WTC11 (cell line): Measurements from ENCODE around the gene CIAO2A.

Experiments
- ESRRA ChIP-seq: sonication (generic); formaldehyde crosslinking; IDR thresholded peaks from 2 replicates; pipeline ENCODE4 v1.8.1; 2022; ENCODE audit warnings: mild to moderate bottlenecking, missing genetic modification reagents, borderline replicate concordance
- GRHL2 ChIP-seq: fragments of 250-450 bp; sonication (Bioruptor Pico); IDR thresholded peaks from 2 replicates; pipeline ENCODE4 v1.8.0; 2022; ENCODE audit warnings: mild to moderate bottlenecking, moderate library complexity; ENCODE audit not compliant: insufficient replicate concordance, severe bottlenecking
- KAT7 ChIP-seq: sonication (generic); formaldehyde crosslinking; IDR thresholded peaks from 2 replicates; pipeline ENCODE4 v1.8.1; 2023; ENCODE audit warnings: missing genetic modification reagents, mild to moderate bottlenecking, borderline replicate concordance
- SMAD3 ChIP-seq: sonication (generic); formaldehyde crosslinking; IDR thresholded peaks from 2 replicates; pipeline ENCODE4 v1.8.0; 2022; ENCODE audit warnings: missing genetic modification reagents, mild to moderate bottlenecking, borderline replicate concordance
- SOX15 ChIP-seq: fragments of 250-450 bp; sonication (Bioruptor Pico); IDR thresholded peaks from 2 replicates; pipeline ENCODE4 v1.9.0; 2021; ENCODE audit warnings: mild to moderate bottlenecking
- ZBTB21 ChIP-seq: sonication (generic); formaldehyde crosslinking; IDR thresholded peaks from 2 replicates; pipeline ENCODE4 v1.8.1; 2023; ENCODE audit warnings: mild to moderate bottlenecking, missing genetic modification reagents, borderline replicate concordance
- TF ChIP-seq, protein P1 (sequence below): fragments of 200-600 bp; IDR thresholded peaks from 2 replicates; pipeline ENCODE4 v1.8.0; 2022; ENCODE audit warnings: antibody characterized with exemption
- TF ChIP-seq, protein P2 (sequence below): sonication (generic); formaldehyde crosslinking; IDR thresholded peaks from 2 replicates; pipeline ENCODE4 v1.8.1; 2023; ENCODE audit warnings: mild to moderate bottlenecking, missing genetic modification reagents
- TF ChIP-seq, protein P3 (sequence below): sonication (generic); formaldehyde crosslinking; conservative IDR thresholded peaks from 2 replicates; pipeline ENCODE4 v1.8.1; 2022; ENCODE audit warnings: mild to moderate bottlenecking, missing genetic modification reagents
- TF ChIP-seq, protein P4 (sequence below): sonication (generic); formaldehyde crosslinking; IDR thresholded peaks from 2 replicates; pipeline ENCODE4 v1.8.0; 2023; ENCODE audit warnings: mild to moderate bottlenecking, missing genetic modification reagents
- TF ChIP-seq, protein P5 (sequence below): fragments of 250-450 bp; sonication (Bioruptor Pico); IDR thresholded peaks from 2 replicates; pipeline ENCODE4 v1.8.0; 2021; ENCODE audit warnings: mild to moderate bottlenecking
- TF ChIP-seq, protein P6 (sequence below): sonication (generic); formaldehyde crosslinking; IDR thresholded peaks from 2 replicates; pipeline ENCODE4 v1.8.1; 2022; ENCODE audit warnings: low read depth, missing genetic modification reagents, borderline replicate concordance

DNA sequence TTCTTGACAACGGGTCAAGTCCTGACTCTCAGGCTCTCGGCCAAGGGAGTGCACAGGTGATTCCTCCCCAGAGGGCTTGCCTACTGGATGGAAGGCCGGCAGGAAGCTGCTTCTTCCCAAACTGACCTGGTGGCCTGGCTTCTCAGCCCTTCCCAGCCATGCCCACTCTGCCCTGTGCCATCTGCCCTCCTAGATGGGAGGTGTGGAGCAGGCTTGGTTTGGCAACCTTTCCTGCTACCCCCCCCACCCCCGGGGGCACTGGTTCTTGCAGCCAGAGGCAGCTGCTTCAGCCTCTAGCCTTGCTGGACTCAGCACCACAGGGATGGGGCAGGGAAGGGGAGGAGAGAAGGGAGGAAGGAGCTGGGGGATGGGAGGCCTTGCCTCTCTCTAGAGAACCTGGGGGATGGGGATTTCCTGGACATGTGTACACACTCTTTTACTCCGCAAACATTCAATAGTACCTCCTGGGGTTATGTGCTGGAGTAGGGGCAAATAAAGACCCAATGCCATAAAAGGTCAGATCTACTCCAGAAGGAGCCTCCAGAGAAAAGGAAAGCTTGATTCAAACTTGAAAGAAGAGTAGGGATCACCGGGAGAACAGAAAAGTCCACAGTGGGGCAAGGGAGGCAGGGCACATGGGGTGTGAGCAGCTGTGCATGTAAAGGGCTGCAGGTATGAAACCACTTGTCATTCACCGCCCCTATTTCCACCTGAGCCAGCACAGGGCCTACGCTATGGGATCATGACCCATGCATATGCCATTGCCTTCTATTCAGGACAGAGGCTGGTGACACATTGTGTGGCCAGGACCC lies 43.2 kb downstream of the CIAO2A start:
- TF ChIP-seq, protein P1, sequence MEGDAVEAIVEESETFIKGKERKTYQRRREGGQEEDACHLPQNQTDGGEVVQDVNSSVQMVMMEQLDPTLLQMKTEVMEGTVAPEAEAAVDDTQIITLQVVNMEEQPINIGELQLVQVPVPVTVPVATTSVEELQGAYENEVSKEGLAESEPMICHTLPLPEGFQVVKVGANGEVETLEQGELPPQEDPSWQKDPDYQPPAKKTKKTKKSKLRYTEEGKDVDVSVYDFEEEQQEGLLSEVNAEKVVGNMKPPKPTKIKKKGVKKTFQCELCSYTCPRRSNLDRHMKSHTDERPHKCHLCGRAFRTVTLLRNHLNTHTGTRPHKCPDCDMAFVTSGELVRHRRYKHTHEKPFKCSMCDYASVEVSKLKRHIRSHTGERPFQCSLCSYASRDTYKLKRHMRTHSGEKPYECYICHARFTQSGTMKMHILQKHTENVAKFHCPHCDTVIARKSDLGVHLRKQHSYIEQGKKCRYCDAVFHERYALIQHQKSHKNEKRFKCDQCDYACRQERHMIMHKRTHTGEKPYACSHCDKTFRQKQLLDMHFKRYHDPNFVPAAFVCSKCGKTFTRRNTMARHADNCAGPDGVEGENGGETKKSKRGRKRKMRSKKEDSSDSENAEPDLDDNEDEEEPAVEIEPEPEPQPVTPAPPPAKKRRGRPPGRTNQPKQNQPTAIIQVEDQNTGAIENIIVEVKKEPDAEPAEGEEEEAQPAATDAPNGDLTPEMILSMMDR = no peak
- TF ChIP-seq, protein P2, sequence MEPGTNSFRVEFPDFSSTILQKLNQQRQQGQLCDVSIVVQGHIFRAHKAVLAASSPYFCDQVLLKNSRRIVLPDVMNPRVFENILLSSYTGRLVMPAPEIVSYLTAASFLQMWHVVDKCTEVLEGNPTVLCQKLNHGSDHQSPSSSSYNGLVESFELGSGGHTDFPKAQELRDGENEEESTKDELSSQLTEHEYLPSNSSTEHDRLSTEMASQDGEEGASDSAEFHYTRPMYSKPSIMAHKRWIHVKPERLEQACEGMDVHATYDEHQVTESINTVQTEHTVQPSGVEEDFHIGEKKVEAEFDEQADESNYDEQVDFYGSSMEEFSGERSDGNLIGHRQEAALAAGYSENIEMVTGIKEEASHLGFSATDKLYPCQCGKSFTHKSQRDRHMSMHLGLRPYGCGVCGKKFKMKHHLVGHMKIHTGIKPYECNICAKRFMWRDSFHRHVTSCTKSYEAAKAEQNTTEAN (CRISPR knock-in tag) = no peak
- TF ChIP-seq, protein P3, sequence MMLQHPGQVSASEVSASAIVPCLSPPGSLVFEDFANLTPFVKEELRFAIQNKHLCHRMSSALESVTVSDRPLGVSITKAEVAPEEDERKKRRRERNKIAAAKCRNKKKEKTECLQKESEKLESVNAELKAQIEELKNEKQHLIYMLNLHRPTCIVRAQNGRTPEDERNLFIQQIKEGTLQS (CRISPR knock-in tag) = no peak
- no peak for TF ChIP-seq ZBTB21 (CRISPR knock-in tag)
- TF ChIP-seq, protein P4, sequence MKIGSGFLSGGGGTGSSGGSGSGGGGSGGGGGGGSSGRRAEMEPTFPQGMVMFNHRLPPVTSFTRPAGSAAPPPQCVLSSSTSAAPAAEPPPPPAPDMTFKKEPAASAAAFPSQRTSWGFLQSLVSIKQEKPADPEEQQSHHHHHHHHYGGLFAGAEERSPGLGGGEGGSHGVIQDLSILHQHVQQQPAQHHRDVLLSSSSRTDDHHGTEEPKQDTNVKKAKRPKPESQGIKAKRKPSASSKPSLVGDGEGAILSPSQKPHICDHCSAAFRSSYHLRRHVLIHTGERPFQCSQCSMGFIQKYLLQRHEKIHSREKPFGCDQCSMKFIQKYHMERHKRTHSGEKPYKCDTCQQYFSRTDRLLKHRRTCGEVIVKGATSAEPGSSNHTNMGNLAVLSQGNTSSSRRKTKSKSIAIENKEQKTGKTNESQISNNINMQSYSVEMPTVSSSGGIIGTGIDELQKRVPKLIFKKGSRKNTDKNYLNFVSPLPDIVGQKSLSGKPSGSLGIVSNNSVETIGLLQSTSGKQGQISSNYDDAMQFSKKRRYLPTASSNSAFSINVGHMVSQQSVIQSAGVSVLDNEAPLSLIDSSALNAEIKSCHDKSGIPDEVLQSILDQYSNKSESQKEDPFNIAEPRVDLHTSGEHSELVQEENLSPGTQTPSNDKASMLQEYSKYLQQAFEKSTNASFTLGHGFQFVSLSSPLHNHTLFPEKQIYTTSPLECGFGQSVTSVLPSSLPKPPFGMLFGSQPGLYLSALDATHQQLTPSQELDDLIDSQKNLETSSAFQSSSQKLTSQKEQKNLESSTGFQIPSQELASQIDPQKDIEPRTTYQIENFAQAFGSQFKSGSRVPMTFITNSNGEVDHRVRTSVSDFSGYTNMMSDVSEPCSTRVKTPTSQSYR = no peak
- TF ChIP-seq ESRRA (CRISPR knock-in tag) = no peak
- no peak for TF ChIP-seq SMAD3
- no peak for TF ChIP-seq SOX15 (CRISPR knock-in tag)
- TF ChIP-seq KAT7 = no peak
- TF ChIP-seq GRHL2 (CRISPR knock-in tag) = no peak
- TF ChIP-seq, protein P5, sequence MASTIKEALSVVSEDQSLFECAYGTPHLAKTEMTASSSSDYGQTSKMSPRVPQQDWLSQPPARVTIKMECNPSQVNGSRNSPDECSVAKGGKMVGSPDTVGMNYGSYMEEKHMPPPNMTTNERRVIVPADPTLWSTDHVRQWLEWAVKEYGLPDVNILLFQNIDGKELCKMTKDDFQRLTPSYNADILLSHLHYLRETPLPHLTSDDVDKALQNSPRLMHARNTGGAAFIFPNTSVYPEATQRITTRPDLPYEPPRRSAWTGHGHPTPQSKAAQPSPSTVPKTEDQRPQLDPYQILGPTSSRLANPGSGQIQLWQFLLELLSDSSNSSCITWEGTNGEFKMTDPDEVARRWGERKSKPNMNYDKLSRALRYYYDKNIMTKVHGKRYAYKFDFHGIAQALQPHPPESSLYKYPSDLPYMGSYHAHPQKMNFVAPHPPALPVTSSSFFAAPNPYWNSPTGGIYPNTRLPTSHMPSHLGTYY = no peak
- TF ChIP-seq, protein P6, sequence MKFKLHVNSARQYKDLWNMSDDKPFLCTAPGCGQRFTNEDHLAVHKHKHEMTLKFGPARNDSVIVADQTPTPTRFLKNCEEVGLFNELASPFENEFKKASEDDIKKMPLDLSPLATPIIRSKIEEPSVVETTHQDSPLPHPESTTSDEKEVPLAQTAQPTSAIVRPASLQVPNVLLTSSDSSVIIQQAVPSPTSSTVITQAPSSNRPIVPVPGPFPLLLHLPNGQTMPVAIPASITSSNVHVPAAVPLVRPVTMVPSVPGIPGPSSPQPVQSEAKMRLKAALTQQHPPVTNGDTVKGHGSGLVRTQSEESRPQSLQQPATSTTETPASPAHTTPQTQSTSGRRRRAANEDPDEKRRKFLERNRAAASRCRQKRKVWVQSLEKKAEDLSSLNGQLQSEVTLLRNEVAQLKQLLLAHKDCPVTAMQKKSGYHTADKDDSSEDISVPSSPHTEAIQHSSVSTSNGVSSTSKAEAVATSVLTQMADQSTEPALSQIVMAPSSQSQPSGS (CRISPR knock-in tag) = no peak
